Neural crest cell (in vitro differentiated cells): ENCODE data around the gene PAPPA2. TPM values are rescaled to one million over a fixed set of nuclear protein-coding genes. Genes with fewer than 3 reads are reported as not detected.
A peak's percentile ranks its signal among the peaks of the same experiment; 100 is the strongest.
"Not testable (repeated sequence)": the region's sequence is repeated elsewhere in the genome, so short reads cannot be mapped to it uniquely, and the experiment has no call there.

Experiments used
- DNase-seq: peaks from one replicate; pipeline ENCODE4 v3.0.0; 2021; ENCODE audit warnings: low read depth, mixed read lengths, low spot score
- H3K27ac Mint-ChIP-seq: one replicate; pipeline ENCODE4 v1.8.0; 2021; ENCODE audit warnings: mild to moderate bottlenecking, mixed read lengths; ENCODE audit not compliant: unreplicated experiment
- H3K27me3 Mint-ChIP-seq: 2 replicates; pipeline ENCODE4 v1.8.0; 2021; ENCODE audit warnings: low read depth, mild to moderate bottlenecking, mixed read lengths
- H3K36me3 Mint-ChIP-seq: 2 replicates; pipeline ENCODE4 v1.8.0; 2021; ENCODE audit warnings: low read depth, mild to moderate bottlenecking, mixed read lengths
- H3K4me1 Mint-ChIP-seq: 2 replicates; pipeline ENCODE4 v1.8.0; 2021; ENCODE audit warnings: mixed read lengths
- H3K4me3 Mint-ChIP-seq: one replicate; pipeline ENCODE4 v1.8.0; 2021; ENCODE audit warnings: mild to moderate bottlenecking, mixed read lengths
- H3K9me3 Mint-ChIP-seq: 2 replicates; pipeline ENCODE4 v1.8.0; 2021; ENCODE audit warnings: mixed read lengths
- CTCF ChIP-seq: fragments of 200-600 bp; sonication (generic); conservative IDR thresholded peaks from 2 replicates; pipeline ENCODE4 v1.5.0; 2021; ENCODE audit warnings: antibody characterized with exemption, mild to moderate bottlenecking
- total RNA-seq: library from RNA; stranded (reverse); gene quantifications from 2 replicates; pipeline ENCODE4 v1.2.1, GENCODE V29; 2021

PAPPA2 gene
- total RNA-seq, 1 donor from 2014 or later, result 0.79 TPM

GRCh38 chr1:176559878-176560277, 96.9 kb downstream of the PAPPA2 start:
- peaks cover 37% of the 10 kb centered on the region for H3K27me3 Mint-ChIP-seq
- H3K36me3 Mint-ChIP-seq, result no peaks in the 10 kb centered on the region
- TF ChIP-seq CTCF, result peak; percentile 95
- DNase-seq, result peak; percentile 65
- no peaks in the 10 kb centered on the region for H3K9me3 Mint-ChIP-seq
- no peak overlapping the region for H3K4me3 Mint-ChIP-seq
- no peak overlapping the region for H3K27ac Mint-ChIP-seq
- peaks cover 5% of the 10 kb centered on the region for H3K4me1 Mint-ChIP-seq

- Mint-ChIP-seq H3K4me1 (peaks cover 5% of the 10 kb centered on the region), H3K36me3 (no peaks in the 10 kb centered on the region), H3K27ac (no peak overlapping the region), H3K9me3 (no peaks in the 10 kb centered on the region), H3K27me3 (peaks cover 29% of the 10 kb centered on the region), H3K4me3 (no peak overlapping the region)
- no peak for TF ChIP-seq CTCF
- DNase-seq, result no peak
Measured at GRCh38 chr1:176560681-176561080, 97.7 kb downstream of the PAPPA2 start.

GRCh38 chr1:176561761-176562160, 98.8 kb downstream of the PAPPA2 start:
- DNase-seq, H3K4me3 Mint-ChIP-seq, H3K9me3 Mint-ChIP-seq, H3K4me1 Mint-ChIP-seq, H3K36me3 Mint-ChIP-seq, H3K27ac Mint-ChIP-seq: not testable (repeated sequence)
- peaks cover 22% of the 10 kb centered on the region for H3K27me3 Mint-ChIP-seq

- H3K4me3 Mint-ChIP-seq, result no peak overlapping the region
- no peaks in the 10 kb centered on the region for H3K27me3 Mint-ChIP-seq
- no peaks in the 10 kb centered on the region for H3K36me3 Mint-ChIP-seq
- no peaks in the 10 kb centered on the region for H3K9me3 Mint-ChIP-seq
- no peak for DNase-seq
- peak overlapping the region; percentile 67 for H3K27ac Mint-ChIP-seq
- no peaks in the 10 kb centered on the region for H3K4me1 Mint-ChIP-seq
- no peak for TF ChIP-seq CTCF
Measured at GRCh38 chr1:176566004-176566975, 103.3 kb downstream of the PAPPA2 start.

GRCh38 chr1:176567190-176567794, 104.3 kb downstream of the PAPPA2 start:
- Mint-ChIP-seq H3K9me3 (no peaks in the 10 kb centered on the region), H3K27ac (no peak overlapping the region), H3K27me3 (no peaks in the 10 kb centered on the region), H3K4me1 (no peaks in the 10 kb centered on the region), H3K36me3 (no peaks in the 10 kb centered on the region), H3K4me3 (no peak overlapping the region)
- TF ChIP-seq CTCF, result no peak
- DNase-seq, result no peak

GRCh38 chr1:176568185-176568584, 105.2 kb downstream of the PAPPA2 start:
- no peaks in the 10 kb centered on the region for H3K36me3 Mint-ChIP-seq
- no peak overlapping the region for H3K27ac Mint-ChIP-seq
- no peaks in the 10 kb centered on the region for H3K27me3 Mint-ChIP-seq
- H3K4me3 Mint-ChIP-seq, result no peak overlapping the region
- H3K4me1 Mint-ChIP-seq, result no peaks in the 10 kb centered on the region
- TF ChIP-seq CTCF, result no peak
- H3K9me3 Mint-ChIP-seq, result no peaks in the 10 kb centered on the region
- DNase-seq, result no peak
